Activated naive CD4-positive, alpha-beta T cell treated with anti-CD3 and anti-CD28 coated beads for 36 hours (primary cell): ENCODE results near the gene GEMIN7. TPM values are rescaled to one million over a fixed set of nuclear protein-coding genes. Genes with fewer than 3 reads are reported as not detected.
A peak's percentile ranks its signal among the peaks of the same experiment; 100 is the strongest.

Experiments
- CTCF ChIA-PET: fragments of 350-600 bp; sonication (Branson Sonifier 250); formaldehyde crosslinking; loops from one replicate; lab custom pipeline; 2021; ENCODE audit warnings: antibody characterized with exemption; lab: Charles Lee
- DNase-seq: peaks from one replicate; pipeline ENCODE4 v3.0.0-alpha.2; 2020
- H3K27ac Mint-ChIP-seq: one replicate; pipeline ENCODE4 v1.8.0; 2021; ENCODE audit warnings: mild to moderate bottlenecking, mixed read lengths
- H3K27me3 Mint-ChIP-seq: one replicate; pipeline ENCODE4 v1.8.0; 2021; ENCODE audit warnings: low read depth, mixed read lengths
- H3K36me3 Mint-ChIP-seq: one replicate; pipeline ENCODE4 v1.8.0; 2021; ENCODE audit warnings: low read depth, mixed read lengths
- H3K4me1 Mint-ChIP-seq: one replicate; pipeline ENCODE4 v1.8.0; 2021; ENCODE audit warnings: low read depth, mixed read lengths
- H3K4me3 Mint-ChIP-seq: one replicate; pipeline ENCODE4 v1.8.0; 2021; ENCODE audit warnings: mild to moderate bottlenecking, moderate library complexity, mixed read lengths
- H3K9me3 Mint-ChIP-seq: one replicate; pipeline ENCODE4 v1.8.0; 2021; ENCODE audit warnings: mixed read lengths
- intact Hi-C: fragments of 100-400 bp; cut with micrococcal nuclease; formaldehyde crosslinking; loops from one replicate; pipeline ENCODE4 v1.15.1; 2023
- total RNA-seq, 2 experiments: library from RNA; stranded (reverse); gene quantifications; one replicate each; pipeline ENCODE4 v1.2.3, GENCODE V29; 2021

Gene GEMIN7
- total RNA-seq, 2 experiments from 2014 or later: 14.7 to 15.4 TPM

GRCh38 chr19:45126654-45127053, 47.6 kb downstream of the GEMIN7 start:
- Mint-ChIP-seq H3K27me3 (no peaks in the 10 kb centered on the region), H3K36me3 (no peaks in the 10 kb centered on the region), H3K4me3 (no peak overlapping the region), H3K9me3 (no peaks in the 10 kb centered on the region), H3K27ac (no peak overlapping the region), H3K4me1 (peaks cover 12% of the 10 kb centered on the region)
- no peak for DNase-seq
- CTCF ChIA-PET: interaction anchor here (0.6 to 2.4 kb wide), 5 partner anchors 9 to 52 kb away, joined by 3 to 10 read pairs (median 4); partner anchors contain the start of gene PPP1R37
- intact Hi-C loops: no loop called here

- H3K27me3 Mint-ChIP-seq: no peaks in the 10 kb centered on the region
- no peak overlapping the region for H3K4me3 Mint-ChIP-seq
These were observed 49.1 kb downstream of the GEMIN7 start for GRCh38 chr19:45128146-45128545.

GRCh38 chr19:45128806-45129205, 49.7 kb downstream of the GEMIN7 start:
- Mint-ChIP-seq H3K4me1 (peaks cover 9% of the 10 kb centered on the region), H3K27me3 (no peaks in the 10 kb centered on the region), H3K9me3 (no peaks in the 10 kb centered on the region), H3K27ac (no peak overlapping the region), H3K36me3 (no peaks in the 10 kb centered on the region), H3K4me3 (no peak overlapping the region)
- intact Hi-C loops: no loop called here
- DNase-seq: no peak
- CTCF ChIA-PET: no interaction called here

More at GRCh38 chr19:45128146-45128545, 49.1 kb downstream of the GEMIN7 start:
- Mint-ChIP-seq H3K9me3 (no peaks in the 10 kb centered on the region), H3K27ac (no peak overlapping the region), H3K4me1 (peaks cover 9% of the 10 kb centered on the region), H3K36me3 (no peaks in the 10 kb centered on the region)
- intact Hi-C loops: no loop called here
- CTCF ChIA-PET: interaction anchor here (1.7 kb wide), 1 partner anchor 53 kb away, joined by 3 read pairs; no protein-coding TSS in a partner anchor
- DNase-seq: no peak

- CTCF ChIA-PET: no interaction called here
- no peak overlapping the region for H3K4me3 Mint-ChIP-seq
- no peaks in the 10 kb centered on the region for H3K36me3 Mint-ChIP-seq
- no peaks in the 10 kb centered on the region for H3K9me3 Mint-ChIP-seq
- no peak overlapping the region for H3K27ac Mint-ChIP-seq
- no peaks in the 10 kb centered on the region for H3K27me3 Mint-ChIP-seq
- intact Hi-C loops: no loop called here
- H3K4me1 Mint-ChIP-seq: peaks cover 8% of the 10 kb centered on the region
- DNase-seq: no peak
These were observed 51.2 kb downstream of the GEMIN7 start for GRCh38 chr19:45130236-45130635.

GRCh38 chr19:45130888-45131615, 52.0 kb downstream of the GEMIN7 start:
- Mint-ChIP-seq H3K36me3 (no peaks in the 10 kb centered on the region), H3K27me3 (no peaks in the 10 kb centered on the region), H3K4me3 (no peak overlapping the region), H3K9me3 (no peaks in the 10 kb centered on the region), H3K27ac (no peak overlapping the region), H3K4me1 (peaks cover 3% of the 10 kb centered on the region)
- DNase-seq: no peak
- CTCF ChIA-PET: interaction anchor here (1.0 kb wide), 1 partner anchor 39 kb away, joined by 3 read pairs; no protein-coding TSS in a partner anchor
- intact Hi-C loops: no loop called here

GRCh38 chr19:45133661-45134060, 54.6 kb downstream of the GEMIN7 start:
- no peaks in the 10 kb centered on the region for H3K27me3 Mint-ChIP-seq
- H3K36me3 Mint-ChIP-seq: no peaks in the 10 kb centered on the region
- intact Hi-C loops: no loop called here
- DNase-seq: no peak
- H3K4me3 Mint-ChIP-seq: no peak overlapping the region
- H3K4me1 Mint-ChIP-seq: peaks cover 3% of the 10 kb centered on the region
- H3K9me3 Mint-ChIP-seq: no peaks in the 10 kb centered on the region
- H3K27ac Mint-ChIP-seq: no peak overlapping the region
- CTCF ChIA-PET: no interaction called here

GRCh38 chr19:45135176-45135885, 56.3 kb downstream of the GEMIN7 start:
- Mint-ChIP-seq H3K27me3 (no peaks in the 10 kb centered on the region), H3K27ac (no peak overlapping the region), H3K4me1 (peaks cover 3% of the 10 kb centered on the region), H3K4me3 (no peak overlapping the region), H3K9me3 (no peaks in the 10 kb centered on the region), H3K36me3 (no peaks in the 10 kb centered on the region)
- DNase-seq: no peak
- intact Hi-C loops: no loop called here
- CTCF ChIA-PET: interaction anchor here (0.5 to 0.6 kb wide), 2 partner anchors 138 to 230 kb away, joined by 3 read pairs; partner anchors contain the start of gene APOE

GRCh38 chr19:45136507-45137178, 57.6 kb downstream of the GEMIN7 start:
- H3K27me3 Mint-ChIP-seq: no peaks in the 10 kb centered on the region
- intact Hi-C loops: no loop called here
- H3K4me1 Mint-ChIP-seq: no peaks in the 10 kb centered on the region
- CTCF ChIA-PET: interaction anchor here (1.1 kb wide), 1 partner anchor 57 kb away, joined by 3 read pairs; no protein-coding TSS in a partner anchor
- peak overlapping the region; percentile 56 for H3K27ac Mint-ChIP-seq
- no peaks in the 10 kb centered on the region for H3K36me3 Mint-ChIP-seq
- H3K4me3 Mint-ChIP-seq: no peak overlapping the region
- no peak for DNase-seq
- no peaks in the 10 kb centered on the region for H3K9me3 Mint-ChIP-seq

GRCh38 chr19:45137179-45137761, 58.2 kb downstream of the GEMIN7 start:
- Mint-ChIP-seq H3K36me3 (no peaks in the 10 kb centered on the region), H3K4me3 (no peak overlapping the region), H3K27me3 (no peaks in the 10 kb centered on the region), H3K4me1 (no peaks in the 10 kb centered on the region), H3K9me3 (no peaks in the 10 kb centered on the region), H3K27ac (no peak overlapping the region)
- intact Hi-C loops: no loop called here
- CTCF ChIA-PET: interaction anchor here (1.1 kb wide), 1 partner anchor 57 kb away, joined by 3 read pairs; no protein-coding TSS in a partner anchor
- no peak for DNase-seq

- Mint-ChIP-seq H3K27me3 (no peaks in the 10 kb centered on the region), H3K36me3 (peaks cover 5% of the 10 kb centered on the region), H3K4me1 (no peaks in the 10 kb centered on the region), H3K9me3 (no peaks in the 10 kb centered on the region), H3K4me3 (no peak overlapping the region), H3K27ac (no peak overlapping the region)
- CTCF ChIA-PET: no interaction called here
- no peak for DNase-seq
- intact Hi-C loops: no loop called here
These were observed 59.3 kb downstream of the GEMIN7 start for GRCh38 chr19:45138303-45138751.

- Mint-ChIP-seq H3K36me3 (peaks cover 5% of the 10 kb centered on the region), H3K4me3 (no peak overlapping the region), H3K27me3 (no peaks in the 10 kb centered on the region), H3K4me1 (no peaks in the 10 kb centered on the region), H3K9me3 (no peaks in the 10 kb centered on the region), H3K27ac (no peak overlapping the region)
- CTCF ChIA-PET: no interaction called here
- intact Hi-C loops: no loop called here
- DNase-seq: no peak
These were observed 60.5 kb downstream of the GEMIN7 start for GRCh38 chr19:45139286-45140143.
